Spleen (tissue), 7 donors: ENCODE data around the gene TOP3A.

Experiments
- CTCF ChIP-seq, 11 experiments: fragments of 200-600 bp in 7 of 11; fragments of 450-650 bp in 4 of 11; sonication (generic) in 4 of 11; IDR thresholded peaks in 8 of 11; conservative IDR thresholded peaks in 3 of 11; 1 replicate in 7 of 11; 2 replicates in 4 of 11; pipeline versions ENCODE4 v1.4.0 to v1.8.0; 2016 to 2021; ENCODE audit warnings: antibody characterized with exemption in 11 of 11, inconsistent platforms in 4 of 11, mild to moderate bottlenecking in 1 of 11
- POLR2A ChIP-seq, 3 donors: fragments of 450-650 bp; IDR thresholded peaks; one replicate each; pipeline ENCODE4 v1.5.1; 2017; ENCODE audit warnings: antibody characterized with exemption in 3 of 3, mild to moderate bottlenecking in 1 of 3
- POLR2AphosphoS5 ChIP-seq, 3 donors: sonication (generic); formaldehyde crosslinking; IDR thresholded peaks; one replicate each; pipeline ENCODE4 v1.5.1; 2017; ENCODE audit warnings: antibody characterized with exemption in 3 of 3
- donor health status: DM: no; HTN: no; CAD: no; lungs with moderate emphysema.
- donor health status: DM: no; HTN: no; CAD: no.
- donor health status: DM: no; HTN: no; CAD: no.

- TF ChIP-seq CTCF (IDR thresholded peaks at IDR 0.05 in 8 of 11, conservative IDR thresholded peaks at IDR 0.05 in 3 of 11) (no peak), POLR2A (IDR thresholded peaks at IDR 0.05) (no peak), POLR2AphosphoS5 (IDR thresholded peaks at IDR 0.05) (no peak)
Observed at GRCh38 chr17:18233803-18234518, 80.8 kb downstream of the TOP3A start.
